NCI-H345 treated with DMSO at 0.1 percent for 48 hours (cell line): ENCODE measurements around the gene CYP2C8.
"Not testable (repeated sequence)": the region's sequence is repeated elsewhere in the genome, so short reads cannot be mapped to it uniquely, and the experiment has no call there.

Experiments used
- DNase-seq: peaks from one replicate; lab custom pipeline; 2025; ENCODE audit not compliant: unreplicated experiment; lab: John Stamatoyannopoulos, UW

The CYP2C8 gene

DNA sequence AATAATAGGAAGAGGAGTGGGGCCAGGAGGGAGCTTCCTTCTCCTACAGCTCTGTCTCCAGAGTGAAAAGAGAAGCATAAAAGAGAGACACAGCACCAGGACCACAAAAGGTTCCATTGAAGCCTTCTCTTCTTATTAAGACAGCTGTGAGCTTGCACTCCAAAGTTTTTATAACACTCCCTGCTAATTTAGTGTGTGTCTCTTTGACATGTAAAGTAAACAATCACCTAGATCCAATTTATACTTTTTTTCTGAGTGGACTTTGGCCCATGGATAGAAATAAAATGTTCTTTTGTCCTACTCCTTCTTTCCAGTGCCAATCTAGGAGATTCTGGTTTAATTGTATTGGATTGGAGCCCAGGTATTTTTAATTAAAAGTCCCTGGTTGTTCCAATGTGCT, at the start of gene CYP2C8:
CYP2C8 (minus strand) TSS at position 212 of the 400 bp plus-strand sequence; CDS start at position 117, 95 bp downstream.
- no peak for DNase-seq

DNA sequence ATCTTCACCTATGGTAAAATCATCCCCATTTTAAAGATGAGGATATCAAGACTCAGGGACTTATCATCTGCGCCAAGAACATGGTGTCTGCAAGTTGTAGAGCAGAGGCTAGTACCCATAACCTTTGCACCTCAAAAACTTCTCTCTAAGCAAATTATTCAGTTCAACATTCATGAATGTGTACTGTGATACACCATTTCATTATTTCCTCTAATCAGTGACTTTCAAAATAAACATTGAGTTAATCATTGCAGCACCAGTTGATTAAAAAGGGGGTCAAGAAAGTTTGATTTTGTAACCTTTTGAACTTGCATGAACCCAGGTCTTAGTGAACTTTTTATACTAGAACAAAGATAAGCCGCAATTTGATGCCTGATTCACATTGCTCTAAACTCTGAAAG, 47.6 kb upstream of the CYP2C8 start:
- DNase-seq, result no peak

DNA sequence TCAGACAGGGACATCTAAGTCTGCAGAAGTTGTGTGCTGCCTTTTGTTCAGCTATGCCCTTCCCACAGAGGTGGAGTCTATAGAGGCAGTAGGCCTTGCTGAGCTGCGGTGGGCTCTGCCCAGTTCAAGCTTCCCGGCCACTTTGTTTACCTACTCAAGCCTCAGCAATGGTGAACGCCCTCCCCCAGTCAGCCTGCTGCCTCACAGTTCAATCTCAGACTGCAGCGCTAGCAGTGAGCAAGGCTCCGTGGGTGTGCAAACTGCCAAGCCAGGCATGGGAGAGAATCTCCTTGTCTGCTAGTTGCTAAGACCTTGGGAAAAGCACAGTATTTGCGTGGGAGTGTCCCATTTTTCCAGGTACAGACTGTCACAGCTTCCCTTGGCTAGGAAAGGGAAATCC, 41.5 kb upstream of the CYP2C8 start:
- DNase-seq, result not testable (repeated sequence)

DNA sequence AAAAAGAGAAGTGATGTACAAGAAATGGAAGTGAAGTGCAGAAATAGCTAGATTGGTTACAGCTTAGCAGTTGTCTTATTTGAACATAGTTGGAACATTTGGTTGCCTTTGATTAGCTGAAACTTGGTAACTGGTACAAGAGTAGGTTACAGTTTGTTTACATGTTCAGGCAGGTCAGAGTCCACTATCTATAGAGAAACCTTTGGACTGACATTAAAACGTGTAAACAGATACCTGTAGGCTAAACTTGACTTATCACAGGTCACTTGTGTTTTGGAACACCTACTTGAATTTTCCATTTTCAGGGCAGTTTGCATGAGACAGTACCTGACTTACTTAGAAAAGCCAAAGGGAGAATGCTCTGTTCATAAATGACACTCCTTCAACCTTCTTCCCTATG, 28.5 kb upstream of the CYP2C8 start:
- DNase-seq, result no peak

DNA sequence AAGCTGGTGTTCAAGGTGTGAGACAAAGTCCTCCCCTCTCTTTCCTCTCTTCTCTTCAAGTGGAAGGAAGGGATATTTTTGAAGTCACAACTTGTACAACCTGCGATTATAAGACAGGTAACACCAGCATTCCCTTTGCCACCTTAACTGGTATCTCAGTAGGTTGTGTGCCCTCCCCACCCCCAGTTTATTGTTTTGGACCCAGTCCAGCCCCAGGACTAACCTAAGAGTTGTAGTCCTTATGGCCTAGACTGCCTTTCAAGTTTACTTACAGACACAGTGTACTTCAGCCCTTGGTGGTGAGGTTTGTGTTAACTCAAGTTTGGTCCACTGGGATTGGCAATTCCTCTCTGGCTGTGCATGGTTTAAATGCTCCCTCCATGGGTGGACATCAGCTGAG, 26.8 kb upstream of the CYP2C8 start:
- DNase-seq, result no peak

DNA sequence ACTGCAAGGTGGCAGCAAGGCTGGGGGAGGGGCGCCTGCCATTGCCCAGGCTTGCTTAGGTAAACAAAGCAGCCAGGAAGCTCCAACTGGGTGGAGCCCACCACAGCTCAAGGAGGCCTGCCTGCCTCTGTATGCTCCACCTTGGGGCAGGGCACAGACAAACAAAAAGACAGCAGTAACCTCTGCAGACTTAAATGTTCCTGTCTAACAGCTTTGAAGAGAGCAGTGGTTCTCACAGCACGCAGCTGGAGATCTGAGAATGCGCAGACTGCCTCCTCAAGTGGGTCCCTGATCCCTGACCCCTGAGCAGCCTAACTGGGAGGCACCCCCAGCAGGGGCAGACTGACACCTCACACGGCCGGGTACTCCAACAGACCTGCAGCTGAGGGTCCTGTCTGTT, 10.3 kb upstream of the CYP2C8 start:
- not testable (repeated sequence) for DNase-seq

DNA sequence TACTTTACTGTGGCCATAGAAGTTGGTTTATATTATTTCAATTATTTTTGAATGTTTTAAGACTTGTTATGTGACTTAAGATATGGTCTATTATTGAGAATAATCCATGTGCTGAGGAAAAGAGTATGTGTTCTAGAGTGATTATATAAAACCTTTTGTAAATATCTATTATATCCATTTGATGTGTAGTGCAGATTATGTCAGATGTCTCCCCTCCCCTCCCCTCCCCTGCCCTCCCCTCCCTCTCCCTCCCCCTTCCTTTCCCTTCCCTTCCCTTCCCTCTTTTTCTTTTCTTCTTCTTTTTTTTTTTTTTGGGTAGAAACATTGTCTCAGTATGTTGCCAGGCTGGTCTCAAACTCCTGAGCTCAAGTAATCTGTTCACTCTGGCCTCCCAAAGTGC, 8.3 kb upstream of the CYP2C8 start:
- no peak for DNase-seq

DNA sequence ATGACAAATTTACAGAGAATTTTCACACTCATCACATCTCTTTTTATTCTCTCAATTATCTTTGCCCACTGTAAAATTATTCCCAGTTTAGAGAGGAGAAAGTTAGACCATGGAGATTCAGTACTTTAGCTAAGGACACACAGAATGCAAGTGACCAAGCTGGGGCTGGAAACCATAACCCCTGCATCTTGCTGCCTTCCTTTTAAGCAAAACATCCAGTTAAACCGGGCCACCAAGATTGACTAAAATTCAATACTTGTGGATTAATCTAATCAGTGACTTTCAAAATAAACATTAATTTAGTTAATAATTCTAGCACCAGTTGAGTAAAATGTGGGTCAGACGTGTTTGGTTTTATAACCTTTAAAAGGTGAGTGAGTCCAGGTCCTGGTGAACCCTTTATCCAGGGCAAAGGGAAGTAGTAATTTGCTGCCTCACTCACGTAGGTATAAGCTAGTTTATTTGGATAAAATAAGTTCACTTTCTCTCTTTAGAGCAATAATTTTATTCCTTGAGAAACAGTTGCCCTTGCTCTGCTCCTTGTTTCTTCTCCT, 1.9 kb upstream of the CYP2C8 start:
- no peak for DNase-seq

DNA sequence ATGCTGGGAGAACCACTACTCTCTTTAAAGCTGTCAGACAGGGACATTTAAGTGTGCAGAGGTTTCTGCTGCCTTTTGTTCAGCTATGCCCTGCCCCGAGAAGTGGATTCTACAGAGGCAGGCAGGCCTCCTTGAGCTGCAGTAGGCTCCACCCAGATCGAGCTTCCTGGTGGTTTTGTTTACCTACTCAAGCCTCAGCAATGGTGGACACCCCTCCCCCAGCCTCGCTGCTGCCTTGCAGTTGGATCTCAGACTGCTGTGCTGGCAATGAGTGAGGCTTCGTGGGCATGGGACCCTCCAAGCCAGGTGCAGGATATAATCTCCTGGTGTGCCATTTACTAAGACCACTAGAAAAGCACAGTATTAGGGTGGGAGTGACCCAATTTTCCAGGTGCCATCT, 5.2 kb downstream of the CYP2C8 start:
- DNase-seq, result not testable (repeated sequence)

DNA sequence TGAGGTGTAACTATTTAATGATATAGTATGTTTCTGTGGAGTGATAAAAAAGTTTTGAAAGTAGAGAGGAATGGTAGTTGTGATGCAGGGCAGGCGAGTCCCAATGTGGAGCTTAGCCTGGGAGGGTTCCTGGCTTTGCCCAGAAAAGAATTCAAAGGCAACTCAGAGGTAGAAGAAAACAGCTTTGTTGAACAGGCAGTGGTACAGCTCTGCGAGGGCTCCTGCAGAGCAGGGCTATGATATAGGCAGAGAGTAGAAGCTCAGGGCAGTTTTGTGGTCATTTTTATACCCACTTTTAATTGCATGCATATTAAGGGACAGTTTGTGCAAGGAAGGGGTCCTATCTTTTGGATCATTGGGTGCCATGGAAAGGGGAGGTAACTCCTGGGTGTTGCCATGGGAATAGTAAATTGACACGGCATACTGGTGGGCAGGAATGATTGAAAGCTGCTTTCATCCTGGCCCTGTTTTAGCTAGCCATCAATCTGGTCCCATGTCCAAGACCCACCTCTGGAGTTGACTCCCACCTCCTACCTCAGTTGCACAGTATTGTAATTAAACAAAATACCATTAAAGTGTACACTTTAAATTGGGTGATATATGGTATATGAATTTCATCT, 12.4 kb downstream of the CYP2C8 start:
- DNase-seq, result no peak

DNA sequence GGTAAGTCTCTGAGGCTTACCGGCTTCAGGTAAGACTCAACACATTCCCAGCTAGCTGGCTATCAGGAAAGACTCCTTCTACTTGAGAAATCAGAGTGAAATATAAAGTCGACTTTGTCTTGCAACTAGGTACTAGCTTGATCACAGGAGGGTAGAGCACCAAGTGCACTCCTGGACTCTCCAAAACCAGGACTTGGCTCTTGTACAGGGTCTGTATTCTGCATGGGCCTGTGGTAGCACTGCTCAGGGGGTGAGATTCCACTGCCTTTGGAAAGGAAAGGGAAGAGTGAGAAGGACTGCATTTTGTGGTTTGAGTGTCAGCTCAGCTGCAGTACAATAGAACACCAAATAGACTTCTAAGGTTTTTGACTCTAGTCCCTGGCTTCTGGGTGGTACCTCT, 19.4 kb downstream of the CYP2C8 start:
- no peak for DNase-seq

DNA sequence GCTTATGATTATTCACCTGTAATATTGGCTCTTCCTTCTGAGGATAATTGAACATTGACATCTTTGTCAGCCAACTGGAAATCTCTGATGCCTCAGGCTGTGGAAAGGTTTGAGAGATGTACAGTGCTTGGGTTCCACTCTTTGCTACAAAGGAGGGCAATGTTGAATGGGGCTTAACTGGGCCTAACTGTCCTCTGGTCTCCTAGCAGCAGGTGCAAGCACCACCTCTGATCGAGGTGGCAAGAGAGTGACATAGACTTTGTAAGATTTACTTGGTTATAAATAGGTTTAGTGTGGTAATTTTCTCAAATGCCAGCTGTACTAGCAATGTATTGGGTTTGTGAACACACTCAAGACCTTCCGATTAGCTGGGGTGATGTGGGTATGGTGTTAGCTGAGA, 21.1 kb downstream of the CYP2C8 start:
- no peak for DNase-seq

DNA sequence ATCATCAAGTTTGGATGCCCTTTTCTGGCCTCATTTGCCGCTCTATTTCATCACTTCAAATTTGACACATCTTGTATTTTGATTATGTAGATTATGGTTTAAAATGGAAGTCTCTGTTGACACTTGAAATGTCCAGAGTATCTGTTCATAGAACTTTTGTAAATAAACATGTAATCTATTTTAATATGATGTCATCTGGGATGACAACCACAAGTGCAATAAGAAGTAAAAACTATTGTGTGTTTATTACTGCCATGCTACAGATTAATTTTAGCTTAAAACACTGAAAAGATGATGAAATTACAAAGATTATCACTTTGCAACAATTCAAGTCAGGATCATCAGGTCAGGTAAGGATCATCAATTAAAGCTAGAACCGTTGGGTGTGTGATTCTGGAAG, 30.0 kb downstream of the CYP2C8 start:
- no peak for DNase-seq

DNA sequence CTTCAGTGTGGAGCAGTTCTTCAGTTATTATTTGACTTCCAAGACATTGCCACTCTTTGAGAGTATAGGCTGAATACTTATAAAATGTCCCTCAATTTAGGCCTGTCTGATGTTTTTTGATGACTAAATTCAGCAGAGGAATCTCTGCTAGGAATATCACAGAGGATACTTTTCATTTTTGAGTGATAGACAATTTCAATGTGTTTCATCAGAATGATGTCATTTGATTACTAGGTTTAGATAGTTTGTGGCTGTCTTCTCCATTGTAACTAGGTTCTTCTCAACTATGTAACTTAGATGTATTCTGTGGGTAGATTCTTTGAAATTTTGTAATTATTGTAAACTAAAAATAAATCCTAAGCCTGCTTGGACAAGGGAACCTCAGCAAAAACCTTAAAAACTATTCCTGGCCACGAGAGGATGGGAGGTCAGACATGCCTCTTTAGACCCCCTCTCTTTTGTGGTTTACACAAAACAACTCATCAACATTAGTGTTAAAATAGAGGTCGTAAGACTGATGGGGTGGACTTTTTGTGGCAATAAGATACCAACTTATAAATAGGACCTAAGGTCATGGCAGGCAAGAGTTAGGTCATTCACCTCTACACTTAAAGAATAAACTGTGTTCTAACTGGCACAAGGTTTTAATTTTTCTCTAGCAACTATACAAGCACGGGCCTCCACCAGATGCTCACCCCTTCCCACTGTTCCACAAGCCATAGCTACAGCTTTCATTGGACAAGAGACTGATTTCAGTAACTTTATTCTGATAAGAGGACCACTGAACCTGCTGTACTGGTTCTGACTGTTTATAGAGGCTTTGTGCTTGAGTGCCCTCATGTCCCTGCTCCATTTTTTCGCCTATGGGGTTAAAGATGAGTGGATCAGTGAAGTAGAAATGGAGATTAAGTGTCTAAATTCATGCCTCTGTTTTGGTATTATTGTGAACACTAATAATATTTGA, 33.7 kb downstream of the CYP2C8 start:
- DNase-seq, result no peak

DNA sequence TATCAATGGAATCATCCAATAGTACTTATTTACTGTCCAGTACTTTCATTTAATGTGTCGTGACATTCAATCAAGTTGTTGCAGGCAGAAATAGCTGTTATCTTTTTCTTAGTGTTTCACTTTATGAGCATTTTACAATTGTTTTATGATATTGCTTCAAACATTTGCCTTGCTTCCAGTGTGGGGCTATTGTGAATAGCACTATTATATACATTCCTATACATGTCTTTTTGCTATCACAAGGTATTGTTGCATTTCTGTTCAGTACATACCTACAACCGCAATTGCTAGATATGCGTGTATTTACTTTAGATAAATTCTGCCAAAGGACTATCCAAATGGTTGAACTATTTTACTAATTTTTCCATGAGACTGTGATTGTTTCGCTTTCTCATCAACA, 34.9 kb downstream of the CYP2C8 start:
- no peak for DNase-seq

DNA sequence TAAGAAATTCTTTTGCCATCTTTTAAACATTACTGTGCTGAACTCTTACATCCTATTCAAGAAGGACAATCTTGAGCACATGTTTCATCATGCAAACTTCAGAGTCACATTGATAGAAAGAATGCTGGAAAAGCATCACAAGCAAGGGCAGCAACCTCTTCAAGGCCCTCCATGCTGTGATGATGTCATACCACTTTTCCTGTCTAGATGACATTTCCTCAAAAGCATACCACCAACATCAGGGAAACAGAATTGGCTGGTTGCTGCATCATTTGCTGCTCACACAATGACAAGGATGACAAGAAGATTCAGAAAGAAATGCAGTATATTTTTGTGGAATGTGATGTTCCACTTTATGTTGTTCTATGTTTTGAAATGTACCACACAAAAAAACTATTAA, 37.6 kb downstream of the CYP2C8 start:
- no peak for DNase-seq

DNA sequence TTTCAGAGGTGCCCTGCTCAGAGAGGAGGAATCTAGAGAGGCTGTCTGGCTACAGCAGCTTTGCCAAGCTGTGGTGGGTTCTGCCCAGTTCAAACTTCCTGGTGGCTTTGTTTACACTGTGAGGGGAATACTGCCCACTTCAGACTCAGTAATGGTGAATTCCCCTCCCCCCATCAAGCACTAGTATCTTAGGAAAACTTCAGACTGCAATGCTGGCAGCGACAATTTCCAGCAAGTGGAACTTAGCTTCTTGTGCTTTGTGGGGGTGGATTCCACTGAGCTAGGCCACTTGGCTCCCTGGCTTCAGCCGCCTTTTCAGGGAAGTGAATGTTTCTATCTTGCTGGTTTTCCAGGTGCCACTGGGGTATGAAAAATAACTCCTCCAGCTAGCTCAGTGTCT, 42.8 kb downstream of the CYP2C8 start:
- no peak for DNase-seq

DNA sequence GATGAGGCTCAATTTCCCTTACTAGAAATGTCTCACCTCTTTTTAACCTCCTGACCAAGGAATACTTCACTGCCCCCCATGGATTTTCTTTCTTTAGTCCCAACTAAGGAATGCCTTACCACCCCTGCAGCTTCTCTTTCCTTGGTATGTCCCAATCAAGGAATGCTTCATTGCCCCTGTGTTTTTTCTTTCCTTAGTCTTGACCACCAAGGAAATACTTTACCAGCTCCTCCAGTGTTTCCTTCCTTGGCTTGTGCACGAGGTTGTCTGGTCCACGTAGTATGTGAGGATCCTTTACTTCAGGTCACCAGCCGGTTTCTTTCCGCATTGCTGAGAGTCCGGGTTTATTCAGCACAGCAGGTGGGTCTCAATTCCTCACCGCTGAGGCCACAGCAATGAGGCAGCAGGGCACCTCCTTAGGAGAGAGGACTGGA, 71.5 kb downstream of the CYP2C8 start:
- DNase-seq, result no peak

DNA sequence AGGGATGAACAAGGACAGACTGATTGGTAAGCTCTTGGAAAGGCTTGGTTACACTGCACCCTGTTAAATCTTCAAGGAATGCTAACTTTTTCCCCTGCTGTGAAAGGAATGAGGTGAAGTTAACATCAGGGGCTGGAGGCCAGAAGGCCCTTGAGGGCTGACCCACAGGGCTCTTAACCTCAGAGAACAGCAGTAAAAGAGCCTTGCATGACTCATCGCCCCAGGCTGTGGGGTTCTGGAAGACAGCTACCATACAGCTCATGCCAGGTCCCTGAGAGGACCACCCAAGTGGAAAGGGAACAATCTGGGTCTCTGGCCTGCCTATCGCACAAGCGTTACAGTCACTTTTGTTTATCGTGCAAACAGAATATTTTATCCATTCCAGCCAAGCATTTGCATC, 76.5 kb downstream of the CYP2C8 start:
- DNase-seq, result no peak

DNA sequence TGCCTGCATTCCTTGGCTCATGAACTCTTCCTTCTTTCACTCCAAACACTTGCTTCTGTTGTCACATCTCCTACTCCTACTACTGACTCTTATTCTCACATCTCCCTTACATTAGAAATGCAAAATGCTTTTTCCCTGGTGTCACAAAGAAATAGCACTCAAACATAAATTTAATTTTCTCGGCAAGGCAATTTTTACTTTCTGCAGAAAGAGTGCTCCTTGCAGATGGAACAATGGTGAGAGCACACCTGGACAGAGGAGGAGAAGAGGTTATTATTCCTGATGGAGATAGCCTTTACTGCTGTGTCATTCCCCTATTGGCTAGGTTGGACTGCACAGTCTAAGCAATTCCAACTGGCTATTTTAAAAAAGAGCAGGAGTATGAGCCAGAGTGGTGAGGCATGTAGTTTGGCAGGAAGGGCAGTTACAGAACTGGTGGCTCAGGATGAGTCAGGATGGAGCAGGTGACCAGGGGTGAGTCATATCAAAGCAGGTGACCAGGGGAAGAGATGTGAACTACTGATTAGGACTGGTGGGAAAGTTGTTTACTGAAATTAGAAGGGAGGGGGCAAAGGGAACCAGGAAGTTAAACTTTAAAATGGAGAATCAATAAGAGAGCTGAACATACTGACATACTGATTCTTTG, 77.9 kb downstream of the CYP2C8 start:
- DNase-seq, result no peak

DNA sequence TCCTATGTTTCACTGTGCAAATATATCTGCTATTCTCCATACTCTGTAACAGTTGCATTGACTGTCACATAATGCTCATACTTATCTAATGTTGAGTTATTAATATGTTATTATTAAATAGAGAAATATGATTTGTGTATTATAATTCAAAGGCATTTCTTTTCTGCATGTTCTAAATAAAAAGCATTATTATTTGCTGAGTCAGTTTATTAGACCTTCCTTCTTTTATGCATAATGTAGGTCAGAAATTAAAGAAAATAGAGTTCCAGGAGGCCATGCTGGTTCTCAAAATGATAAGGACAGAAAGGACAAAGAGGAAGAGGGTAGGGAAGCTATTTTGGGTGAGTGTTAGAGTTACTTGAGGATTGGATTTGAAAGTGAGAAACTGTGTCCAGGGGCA, 80.1 kb downstream of the CYP2C8 start:
- no peak for DNase-seq
